Lower lobe of right lung (tissue), 2 donors: ENCODE data around the gene CASP7. TPM values are rescaled to one million over a fixed set of nuclear protein-coding genes. Genes with fewer than 3 reads are reported as not detected.

Experiments
- ATAC-seq, 2 donors: fragments of 200-7000 bp; cut with Tn5 transposase; one replicate each; pipeline ENCODE4 v1.9.1; 2020 to 2022; ENCODE audit warnings: mild to moderate bottlenecking in 2 of 2, moderate library complexity in 2 of 2
- DNase-seq: peaks from one replicate; pipeline ENCODE4 v3.0.0-alpha.2; 2020
- H3K27ac ChIP-seq: fragments of 200-600 bp; one replicate; pipeline ENCODE4 v1.8.0; 2022
- H3K27me3 ChIP-seq: fragments of 200-600 bp; one replicate; pipeline ENCODE4 v1.8.0; 2022; ENCODE audit warnings: low read depth
- H3K36me3 ChIP-seq: fragments of 200-600 bp; one replicate; pipeline ENCODE4 v1.8.0; 2022; ENCODE audit warnings: mild to moderate bottlenecking
- H3K4me1 ChIP-seq: fragments of 200-600 bp; one replicate; pipeline ENCODE4 v1.8.0; 2022
- H3K4me3 ChIP-seq: fragments of 200-600 bp; one replicate; pipeline ENCODE4 v1.8.0; 2022; ENCODE audit warnings: mild to moderate bottlenecking
- H3K9me3 ChIP-seq: fragments of 200-600 bp; one replicate; pipeline ENCODE4 v1.8.0; 2022
- CTCF ChIP-seq: fragments of 200-600 bp; IDR thresholded peaks from one replicate; pipeline ENCODE4 v1.8.0; 2022; ENCODE audit warnings: antibody characterized with exemption, mild to moderate bottlenecking
- intact Hi-C: fragments of 100-400 bp; cut with DNase I; formaldehyde crosslinking; loops from one replicate; pipeline ENCODE4 v1.11.0; 2022
- total RNA-seq: library from RNA; stranded (reverse); fragmentation: NEBNext Ultra II Directional; extraction: Animal tissue kit (Norgen Biotek cat#: 25700); gene quantifications from one replicate; pipeline ENCODE4 v1.2.1, GENCODE V29; 2021
- donor health status: DM: no; HTN: yes; CAD: no; lungs with severe emphysema.

Gene CASP7
- total RNA-seq, 1 donor from 2014 or later = 36.3 TPM

GRCh38 chr10:113643183-113643582, 36.5 kb upstream of the CASP7 start:
- ATAC-seq (no peak), DNase-seq (no peak)
- H3K9me3 ChIP-seq = no peaks in the 10 kb centered on the region
- no peak for TF ChIP-seq CTCF
- no peak overlapping the region for H3K4me3 ChIP-seq
- H3K36me3 ChIP-seq = no peaks in the 10 kb centered on the region
- intact Hi-C loops = no loop called here
- H3K27me3 ChIP-seq = peaks cover 5% of the 10 kb centered on the region
- H3K4me1 ChIP-seq = peaks cover 9% of the 10 kb centered on the region
- no peak overlapping the region for H3K27ac ChIP-seq

DNA sequence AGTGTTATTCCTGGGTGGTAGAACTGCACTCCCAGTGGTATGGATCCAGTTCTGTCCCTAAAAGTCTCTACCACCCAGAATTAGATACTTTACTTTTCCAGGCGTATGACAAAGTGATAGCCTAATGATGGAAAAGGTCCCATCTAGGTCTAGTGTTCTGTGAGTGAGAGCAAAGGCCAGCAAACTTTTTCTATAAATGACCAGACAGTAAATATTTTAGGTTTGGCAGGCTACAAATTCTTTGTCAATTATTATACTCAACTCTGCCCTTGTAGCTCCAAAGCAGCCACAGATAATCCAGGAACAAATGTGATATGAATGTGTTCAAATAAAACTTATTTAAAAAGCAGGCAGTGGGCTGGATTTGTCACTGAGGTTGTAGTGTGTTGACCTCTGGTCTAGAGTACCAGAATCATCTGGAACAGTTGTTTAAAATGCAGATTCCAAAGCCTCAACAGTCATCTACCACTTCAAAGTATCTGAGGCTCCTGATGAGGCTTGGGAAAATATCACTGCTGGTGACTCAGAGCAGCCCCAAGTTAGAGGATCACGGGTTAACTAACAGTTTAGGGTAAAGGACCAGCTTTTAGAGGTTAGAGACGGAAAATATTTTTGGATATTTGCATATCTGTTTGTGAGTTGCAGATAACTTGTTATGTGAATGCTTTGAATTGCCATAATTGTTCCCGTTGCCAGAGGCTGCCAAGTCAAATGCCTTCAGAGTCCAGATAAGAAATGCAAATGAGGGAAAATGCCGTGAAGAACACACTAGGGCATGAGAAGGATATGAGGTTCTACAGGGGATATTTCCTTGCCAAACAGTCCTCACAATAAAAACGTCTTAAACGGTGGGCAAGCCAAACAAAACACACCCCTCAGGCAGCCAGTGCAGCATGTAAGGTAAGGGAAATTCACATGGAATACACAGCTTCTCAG, 35.3 kb upstream of the CASP7 start:
- intact Hi-C loops = no loop called here
- ATAC-seq (peak in 1 of 2 donors; percentile 53), DNase-seq (no peak)
- Histone ChIP-seq H3K36me3 (no peaks in the 10 kb centered on the region), H3K27ac (no peak overlapping the region), H3K4me1 (peaks cover 9% of the 10 kb centered on the region), H3K4me3 (no peak overlapping the region), H3K9me3 (no peaks in the 10 kb centered on the region), H3K27me3 (peaks cover 5% of the 10 kb centered on the region)
- TF ChIP-seq CTCF = no peak

- intact Hi-C loops = no loop called here
These were observed 33.1 kb upstream of the CASP7 start for GRCh38 chr10:113646336-113647201.

GRCh38 chr10:113647812-113648211, 31.9 kb upstream of the CASP7 start:
- H3K36me3 ChIP-seq = no peaks in the 10 kb centered on the region
- H3K9me3 ChIP-seq = no peaks in the 10 kb centered on the region
- intact Hi-C loops = no loop called here
- no peak for ATAC-seq
- no peak overlapping the region for H3K4me3 ChIP-seq
- TF ChIP-seq CTCF = no peak
- no peak overlapping the region for H3K27ac ChIP-seq
- H3K4me1 ChIP-seq = peaks cover 9% of the 10 kb centered on the region
- no peak for DNase-seq
- H3K27me3 ChIP-seq = no peaks in the 10 kb centered on the region

More at GRCh38 chr10:113646336-113647201, 33.1 kb upstream of the CASP7 start:
- peaks cover 9% of the 10 kb centered on the region for H3K4me1 ChIP-seq
- H3K27me3 ChIP-seq = peaks cover 5% of the 10 kb centered on the region
- no peak for TF ChIP-seq CTCF
- no peak for DNase-seq
- H3K4me3 ChIP-seq = no peak overlapping the region
- ATAC-seq = peak in 1 of 2 donors; percentile 40
- H3K36me3 ChIP-seq = no peaks in the 10 kb centered on the region
- no peaks in the 10 kb centered on the region for H3K9me3 ChIP-seq
- no peak overlapping the region for H3K27ac ChIP-seq

GRCh38 chr10:113648478-113648877, 31.2 kb upstream of the CASP7 start:
- Histone ChIP-seq H3K4me1 (peaks cover 9% of the 10 kb centered on the region), H3K27ac (no peak overlapping the region), H3K9me3 (no peaks in the 10 kb centered on the region), H3K27me3 (no peaks in the 10 kb centered on the region), H3K4me3 (no peak overlapping the region), H3K36me3 (no peaks in the 10 kb centered on the region)
- no peak for TF ChIP-seq CTCF
- DNase-seq (no peak), ATAC-seq (no peak)
- intact Hi-C loops = no loop called here
